GM12892 (cell line): ENCODE measurements around the gene FTO.

Experiments
- POLR2A ChIP-seq: IDR thresholded peaks from 2 replicates; pipeline ENCODE4 v1.6.1; 2011; ENCODE audit warnings: low read depth, low read length, control low read depth
- POLR2AphosphoS5 ChIP-seq: IDR thresholded peaks from 2 replicates; pipeline ENCODE4 v1.6.1; 2011; ENCODE audit warnings: low read depth, low read length, control low read depth

DNA sequence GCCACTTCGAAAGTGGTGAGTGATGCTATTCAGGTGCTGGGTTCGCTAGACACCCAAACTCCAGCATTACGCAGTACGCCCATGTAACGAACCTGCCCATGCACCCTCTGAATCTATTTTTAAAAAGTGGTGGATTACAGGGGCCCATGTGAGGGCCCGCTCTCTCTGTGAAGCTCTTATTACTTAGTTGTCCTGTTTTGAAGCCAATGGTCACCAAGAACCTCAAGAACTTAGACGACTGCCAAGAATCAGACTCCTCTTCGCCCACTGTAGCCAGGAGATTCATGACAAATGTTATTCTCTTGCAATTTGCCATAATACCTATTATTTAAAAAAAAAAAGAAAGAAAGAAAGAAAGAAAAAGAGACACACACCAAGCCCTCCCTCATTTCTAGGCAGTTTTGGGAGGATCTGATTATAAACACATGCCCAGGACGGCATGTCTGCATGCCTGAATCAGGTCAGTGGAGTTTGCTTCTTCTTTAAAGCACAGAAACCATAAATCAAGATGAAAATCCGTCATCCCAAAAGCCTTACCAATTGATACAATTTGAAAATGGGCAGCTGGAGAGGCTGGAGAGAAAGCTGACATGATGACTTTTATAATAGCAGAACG is 474.0 kb downstream of the FTO start:
- TF ChIP-seq POLR2A (no peak), POLR2AphosphoS5 (no peak)
